HepG2 (cell line): ENCODE results near the gene OPN1SW. TPM values are rescaled to one million over a fixed set of nuclear protein-coding genes. Genes with fewer than 3 reads are reported as not detected.

Experiments used
- ATAC-seq: fragments of 200-7000 bp; cut with Tn5 transposase; 3 replicates; pipeline ENCODE4 v1.9.1; 2020; ENCODE audit warnings: mild to moderate bottlenecking, moderate library complexity
- BruUV-seq: library from RNA; stranded (reverse); fragments of 400-500 nt; replicated peaks from 2 replicates; lab custom pipeline; 2021; lab: Mats Ljungman, UMichigan
- CTCF ChIA-PET: fragments of 300-600 bp; formaldehyde crosslinking; extraction: SDS; loops from one replicate; lab custom pipeline; 2021; ENCODE audit warnings: low total read pairs, inconsistent platforms, low intra/inter-chr PET ratio; lab: Yijun Ruan, JAX
- POLR2A ChIA-PET: fragments of 350-600 bp; sonication (Branson Sonifier 250); formaldehyde crosslinking; loops from one replicate; lab custom pipeline; 2020; ENCODE audit warnings: antibody characterized with exemption, inconsistent platforms; lab: Yijun Ruan, JAX
- DNase-seq: peaks from one replicate; pipeline ENCODE4 v3.0.0-alpha.2; 2015; ENCODE audit warnings: low spot score
- FAIRE-seq: peaks from 3 replicates; lab custom pipeline; 2011; peaks lifted over from hg19 to GRCh38; lab: Jason Lieb, UNC
- H2AFZ ChIP-seq: one replicate; pipeline ENCODE4 v1.6.1; 2011; ENCODE audit warnings: low read length, inconsistent platforms
- H3K27ac ChIP-seq: fragments of 300-600 bp; 3 replicates; pipeline ENCODE4 v1.8.0; 2011; ENCODE audit warnings: mixed run types, mild to moderate bottlenecking, mixed read lengths, low read length, inconsistent platforms; ENCODE audit not compliant: insufficient read depth; ENCODE audit errors: extremely low read length
- H3K27me3 ChIP-seq, 2 experiments: fragments of 200-600 bp in 1 of 2; 2 replicates in 1 of 2; 3 replicates in 1 of 2; pipeline versions ENCODE4 v1.6.0 to v1.8.0; 2011; ENCODE audit warnings: low read length in 2 of 2, mild to moderate bottlenecking in 2 of 2, moderate library complexity in 2 of 2, inconsistent platforms in 1 of 2; ENCODE audit not compliant: insufficient read depth in 2 of 2, control insufficient read depth in 1 of 2
- H3K36me3 ChIP-seq, 2 experiments: fragments of 200-600 bp in 1 of 2; replicated peaks in 1 of 2; 2 replicates in 1 of 2; 3 replicates in 1 of 2; pipeline versions ENCODE4 v1.5.1 to v1.8.0; 2011; ENCODE audit warnings: low read length in 2 of 2, inconsistent platforms in 1 of 2; ENCODE audit not compliant: insufficient read depth in 2 of 2, control insufficient read depth in 1 of 2
- H3K4me1 ChIP-seq: 2 replicates; pipeline ENCODE4 v1.5.1; 2012; ENCODE audit warnings: low read length, inconsistent platforms; ENCODE audit not compliant: insufficient read depth
- H3K4me2 ChIP-seq: 2 replicates; pipeline ENCODE4 v1.6.0; 2011; ENCODE audit warnings: low read depth, low read length, inconsistent platforms
- H3K4me3 ChIP-seq, 3 experiments: fragments of 200-600 bp in 1 of 3; sonication (generic), shearing (Covaris generic) in 1 of 3; replicated peaks in 1 of 3; 2 replicates each; pipeline ENCODE4 v1.5.1; 2011 to 2016; ENCODE audit warnings: low read length in 3 of 3, inconsistent platforms in 2 of 3, low read depth in 2 of 3, mild to moderate bottlenecking in 2 of 3, control low read depth in 1 of 3, mixed read lengths in 1 of 3; ENCODE audit not compliant: insufficient read depth in 1 of 3
- H3K79me2 ChIP-seq: one replicate; pipeline ENCODE4 v1.6.1; 2011; ENCODE audit warnings: low read length, inconsistent platforms; ENCODE audit not compliant: insufficient read depth
- H3K9ac ChIP-seq: 2 replicates; pipeline ENCODE4 v1.6.0; 2011; ENCODE audit warnings: mild to moderate bottlenecking, low read depth, low read length, inconsistent platforms; ENCODE audit not compliant: insufficient read depth
- H3K9me3 ChIP-seq: 2 replicates; pipeline ENCODE4 v1.5.1; 2012; ENCODE audit warnings: mild to moderate bottlenecking, low read length
- H4K20me1 ChIP-seq: 2 replicates; pipeline ENCODE4 v1.6.0; 2011; ENCODE audit warnings: inconsistent platforms, mild to moderate bottlenecking, low read length, moderate library complexity; ENCODE audit not compliant: insufficient read depth
- AHR ChIP-seq: IDR thresholded peaks from 2 replicates; pipeline ENCODE4 v1.6.1; 2018; ENCODE audit warnings: missing genetic modification reagents, missing compliant biosample characterization
- FOXA3 ChIP-seq: IDR thresholded peaks from 2 replicates; pipeline ENCODE4 v1.6.1; 2016; ENCODE audit warnings: missing genetic modification reagents, missing compliant biosample characterization
- FOXC1 ChIP-seq: sonication (generic); formaldehyde crosslinking; IDR thresholded peaks from 2 replicates; pipeline ENCODE4 v1.8.0; 2022; ENCODE audit warnings: mild to moderate bottlenecking, missing genetic modification reagents, borderline replicate concordance
- FOXM1 ChIP-seq: sonication (generic); formaldehyde crosslinking; IDR thresholded peaks from 2 replicates; pipeline ENCODE4 v1.5.0; 2020; ENCODE audit warnings: missing genetic modification reagents
- KLF13 ChIP-seq: sonication (generic); formaldehyde crosslinking; IDR thresholded peaks from 2 replicates; pipeline ENCODE4 v1.4.0; 2020; ENCODE audit warnings: mild to moderate bottlenecking, missing genetic modification reagents
- MLLT10 ChIP-seq: sonication (generic); formaldehyde crosslinking; IDR thresholded peaks from 2 replicates; pipeline ENCODE4 v1.4.0; 2020; ENCODE audit warnings: missing genetic modification reagents
- NFIC ChIP-seq: IDR thresholded peaks from 2 replicates; pipeline ENCODE4 v1.6.1; 2012; ENCODE audit warnings: mild to moderate bottlenecking, low read length, inconsistent platforms
- RARA ChIP-seq: IDR thresholded peaks from 2 replicates; pipeline ENCODE4 v1.6.1; 2016; ENCODE audit warnings: missing genetic modification reagents, missing compliant biosample characterization
- RELA ChIP-seq: sonication (generic); formaldehyde crosslinking; IDR thresholded peaks from 2 replicates; pipeline ENCODE4 v1.4.0; 2020; ENCODE audit warnings: missing genetic modification reagents
- SKI ChIP-seq: fragments of 450-650 bp; IDR thresholded peaks from one replicate; pipeline ENCODE4 v1.6.1; 2018; ENCODE audit warnings: mild to moderate bottlenecking; ENCODE audit not compliant: partially characterized antibody
- SRF ChIP-seq: IDR thresholded peaks from 2 replicates; pipeline ENCODE4 v1.6.1; 2011; ENCODE audit warnings: mild to moderate bottlenecking, low read depth, low read length, moderate library complexity
- ZFP62 ChIP-seq: sonication (generic); formaldehyde crosslinking; IDR thresholded peaks from 2 replicates; pipeline ENCODE4 v1.4.0; 2020; ENCODE audit warnings: missing genetic modification reagents
- ZNF296 ChIP-seq: sonication (generic); formaldehyde crosslinking; conservative IDR thresholded peaks from 2 replicates; pipeline ENCODE4 v1.5.0; 2020; ENCODE audit warnings: mild to moderate bottlenecking, missing genetic modification reagents
- ZNF530 ChIP-seq: sonication (generic); formaldehyde crosslinking; IDR thresholded peaks from 2 replicates; pipeline ENCODE4 v1.5.0; 2020; ENCODE audit warnings: low read depth, mild to moderate bottlenecking, missing genetic modification reagents
- ZNF550 ChIP-seq: sonication (generic); formaldehyde crosslinking; IDR thresholded peaks from 2 replicates; pipeline ENCODE4 v1.4.0; 2020; ENCODE audit warnings: mild to moderate bottlenecking, missing genetic modification reagents, borderline replicate concordance
- WGBS: methylation state at CpG from one replicate; pipeline ENCODE4 v1.1.6; 2017; ENCODE audit warnings: low lambda C conversion rate; 5-methylcytosine and 5-hydroxymethylcytosine counted together
- in situ Hi-C: cut with HindIII; loops from 2 replicates; pipeline ENCODE4 v1.10.0; 2017; ENCODE audit warnings: low pct_unique_long_range_greater_than_20kb; ENCODE audit not compliant: extremely low pct_ligation_motif_present
- intact Hi-C: fragments of 100-400 bp; cut with micrococcal nuclease; formaldehyde crosslinking; loops from one replicate; pipeline ENCODE4 v1.10.0; 2022; ENCODE audit not compliant: unreplicated experiment
- polyA plus RNA-seq, 8 experiments: library from polyadenylated mRNA; depleted of rRNA in 3 of 8; stranded (reverse) in 7 of 8; unstranded in 1 of 8; fragments of >200 nt; fragmentation: Illumina TruSeq in 4 of 8; extraction: Trizol in 4 of 8; gene quantifications; 2 replicates each; pipeline versions ENCODE4 v1.2.1 to v1.2.3, GENCODE V29; 2011 to 2016; ENCODE audit warnings: low read depth in 4 of 8, missing spikeins in 1 of 8, mixed read lengths in 1 of 8; ENCODE audit not compliant: insufficient read depth in 1 of 8
- total RNA-seq, 5 experiments: library from RNA; depleted of rRNA; stranded (reverse); fragments of >200 nt; fragmentation: Illumina TruSeq; extraction: Trizol; gene quantifications; 2 replicates each; pipeline ENCODE4 v1.2.3, GENCODE V29; 2016; ENCODE audit warnings: low read depth in 1 of 5
- TF ChIP-seq, protein P1 (sequence below): sonication (generic); formaldehyde crosslinking; IDR thresholded peaks from 2 replicates; pipeline ENCODE4 v1.4.0; 2020; ENCODE audit warnings: missing genetic modification reagents
- TF ChIP-seq, protein P2 (sequence below), 2 experiments: sonication (generic) in 1 of 2; formaldehyde crosslinking in 1 of 2; IDR thresholded peaks; 2 replicates each; pipeline versions ENCODE4 v1.5.1 to v1.6.1; 2011 to 2020; ENCODE audit warnings: borderline replicate concordance in 1 of 2, low read depth in 1 of 2, low read length in 1 of 2, mild to moderate bottlenecking in 1 of 2, missing genetic modification reagents in 1 of 2, moderate library complexity in 1 of 2
- TF ChIP-seq, protein P3 (sequence below): sonication (generic); formaldehyde crosslinking; IDR thresholded peaks from 2 replicates; pipeline ENCODE4 v1.8.0; 2022; ENCODE audit warnings: low read depth, missing genetic modification reagents
- TF ChIP-seq, protein P4 (sequence below): sonication (generic); formaldehyde crosslinking; IDR thresholded peaks from 2 replicates; pipeline ENCODE4 v1.4.0; 2020; ENCODE audit warnings: mild to moderate bottlenecking, missing genetic modification reagents

OPN1SW gene
- total and polyA plus RNA-seq, 2 of the 13 experiments (the other 11 are each of a cell fraction or from before 2014, with no cell fraction given): not detected

DNA sequence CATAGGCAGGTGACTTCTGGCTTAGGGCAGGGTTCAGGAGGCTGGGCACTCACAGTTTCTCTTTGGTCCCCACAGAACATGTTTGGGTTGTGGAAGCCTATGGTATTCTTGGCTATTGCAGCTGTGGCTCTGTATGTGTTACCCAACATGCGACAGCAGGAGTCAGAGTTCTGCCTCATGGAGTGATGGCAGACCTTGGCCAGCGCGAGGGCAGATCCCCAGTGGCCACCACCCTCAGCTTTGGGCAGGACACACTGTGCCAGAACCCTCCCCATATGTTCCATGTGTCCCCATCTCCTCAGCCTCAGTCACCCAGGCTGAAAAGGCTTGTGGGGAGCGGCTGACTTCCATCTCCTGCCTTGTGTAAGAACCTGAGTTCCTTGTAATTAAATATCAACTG lies 46.1 kb upstream of the OPN1SW start (continued):
- TF ChIP-seq, protein P1, sequence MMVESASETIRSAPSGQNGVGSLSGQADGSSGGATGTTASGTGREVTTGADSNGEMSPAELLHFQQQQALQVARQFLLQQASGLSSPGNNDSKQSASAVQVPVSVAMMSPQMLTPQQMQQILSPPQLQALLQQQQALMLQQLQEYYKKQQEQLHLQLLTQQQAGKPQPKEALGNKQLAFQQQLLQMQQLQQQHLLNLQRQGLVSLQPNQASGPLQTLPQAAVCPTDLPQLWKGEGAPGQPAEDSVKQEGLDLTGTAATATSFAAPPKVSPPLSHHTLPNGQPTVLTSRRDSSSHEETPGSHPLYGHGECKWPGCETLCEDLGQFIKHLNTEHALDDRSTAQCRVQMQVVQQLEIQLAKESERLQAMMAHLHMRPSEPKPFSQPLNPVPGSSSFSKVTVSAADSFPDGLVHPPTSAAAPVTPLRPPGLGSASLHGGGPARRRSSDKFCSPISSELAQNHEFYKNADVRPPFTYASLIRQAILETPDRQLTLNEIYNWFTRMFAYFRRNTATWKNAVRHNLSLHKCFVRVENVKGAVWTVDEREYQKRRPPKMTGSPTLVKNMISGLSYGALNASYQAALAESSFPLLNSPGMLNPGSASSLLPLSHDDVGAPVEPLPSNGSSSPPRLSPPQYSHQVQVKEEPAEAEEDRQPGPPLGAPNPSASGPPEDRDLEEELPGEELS (CRISPR knock-in tag): no peak
- no peak for TF ChIP-seq SRF
- no peak for TF ChIP-seq RELA (CRISPR knock-in tag)

DNA sequence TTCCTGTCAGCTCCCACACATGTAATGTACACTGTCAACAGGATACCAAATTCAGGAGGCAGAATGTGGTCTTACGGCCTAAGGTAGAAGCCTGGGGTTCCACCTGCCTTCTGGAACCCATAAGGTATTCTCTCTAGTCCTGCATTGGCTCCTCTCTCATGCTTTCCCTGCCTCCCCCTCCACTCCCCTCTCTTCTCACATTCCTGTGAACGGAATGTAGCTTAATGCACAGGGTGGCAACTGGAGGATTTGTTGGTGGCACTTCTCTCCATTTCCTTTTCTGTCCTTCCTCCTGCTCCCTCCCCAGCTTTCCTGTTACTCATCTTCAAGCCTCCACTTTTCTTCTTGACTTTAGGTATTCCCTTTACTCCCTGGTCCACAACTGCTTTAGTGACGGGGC lies 43.1 kb upstream of the OPN1SW start:
- intact Hi-C loops (no loop called here), in situ Hi-C loops (no loop called here)
- no peak for TF ChIP-seq ZNF550
- TF ChIP-seq ZNF296: no peak
- TF ChIP-seq, protein P2, sequence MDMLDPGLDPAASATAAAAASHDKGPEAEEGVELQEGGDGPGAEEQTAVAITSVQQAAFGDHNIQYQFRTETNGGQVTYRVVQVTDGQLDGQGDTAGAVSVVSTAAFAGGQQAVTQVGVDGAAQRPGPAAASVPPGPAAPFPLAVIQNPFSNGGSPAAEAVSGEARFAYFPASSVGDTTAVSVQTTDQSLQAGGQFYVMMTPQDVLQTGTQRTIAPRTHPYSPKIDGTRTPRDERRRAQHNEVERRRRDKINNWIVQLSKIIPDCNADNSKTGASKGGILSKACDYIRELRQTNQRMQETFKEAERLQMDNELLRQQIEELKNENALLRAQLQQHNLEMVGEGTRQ (IDR thresholded peaks at IDR 0.05; ENCODE audit: low read depth, low read length): no peak
- TF ChIP-seq, protein P2 (CRISPR knock-in tag; IDR thresholded peaks at IDR 0.05; ENCODE audit: borderline replicate concordance): no peak
- no peak for TF ChIP-seq KLF13 (CRISPR knock-in tag)
- no peak for TF ChIP-seq ZFP62 (CRISPR knock-in tag)
- TF ChIP-seq ZNF530 (CRISPR knock-in tag): no peak
- no peak for TF ChIP-seq MLLT10
- TF ChIP-seq, protein P3, sequence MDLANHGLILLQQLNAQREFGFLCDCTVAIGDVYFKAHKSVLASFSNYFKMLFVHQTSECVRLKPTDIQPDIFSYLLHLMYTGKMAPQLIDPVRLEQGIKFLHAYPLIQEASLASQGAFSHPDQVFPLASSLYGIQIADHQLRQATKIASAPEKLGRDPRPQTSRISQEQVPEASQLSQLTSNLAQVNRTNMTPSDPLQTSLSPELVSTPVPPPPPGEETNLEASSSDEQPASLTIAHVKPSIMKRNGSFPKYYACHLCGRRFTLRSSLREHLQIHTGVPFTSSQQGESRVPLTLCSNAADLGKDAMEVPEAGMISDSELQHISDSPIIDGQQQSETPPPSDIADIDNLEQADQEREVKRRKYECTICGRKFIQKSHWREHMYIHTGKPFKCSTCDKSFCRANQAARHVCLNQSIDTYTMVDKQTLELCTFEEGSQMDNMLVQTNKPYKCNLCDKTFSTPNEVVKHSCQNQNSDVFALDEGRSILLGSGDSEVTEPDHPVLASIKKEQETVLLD (CRISPR knock-in tag): no peak
- TF ChIP-seq FOXM1: no peak
- TF ChIP-seq FOXC1 (CRISPR knock-in tag): no peak
- no peak for TF ChIP-seq SKI
- no peak for TF ChIP-seq FOXA3 (CRISPR knock-in tag)
- TF ChIP-seq, protein P4, sequence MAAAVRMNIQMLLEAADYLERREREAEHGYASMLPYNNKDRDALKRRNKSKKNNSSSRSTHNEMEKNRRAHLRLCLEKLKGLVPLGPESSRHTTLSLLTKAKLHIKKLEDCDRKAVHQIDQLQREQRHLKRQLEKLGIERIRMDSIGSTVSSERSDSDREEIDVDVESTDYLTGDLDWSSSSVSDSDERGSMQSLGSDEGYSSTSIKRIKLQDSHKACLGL (CRISPR knock-in tag): no peak
- TF ChIP-seq RARA (CRISPR knock-in tag): no peak
- TF ChIP-seq AHR (CRISPR knock-in tag): no peak
- TF ChIP-seq NFIC: no peak
- WGBS: 17% methylated on average over 3 of the region's 3 CpGs
- Histone ChIP-seq H2AFZ (no peak overlapping the region), H3K36me3 (no peaks in the 10 kb centered on the region), H3K27ac (no peak overlapping the region), H3K4me3 (no peak overlapping the region), H3K27me3 (peaks cover 4 to 55% of the 10 kb centered on the region in 2 experiments; a peak in 4 of 5 replicates), H3K4me2 (no peak overlapping the region), H3K9ac (no peak overlapping the region), H3K79me2 (no peaks in the 10 kb centered on the region), H4K20me1 (no peaks in the 10 kb centered on the region; the same call in 1 of the 2 replicates), H3K9me3 (no peaks in the 10 kb centered on the region), H3K4me1 (no peaks in the 10 kb centered on the region)
- ChIA-PET CTCF (no interaction called here), POLR2A (no interaction called here)
- no TSS peak for BruUV-seq
- FAIRE-seq (no peak), ATAC-seq (no peak), DNase-seq (no peak)
